AG09319 (cell line): Measurements from ENCODE around the gene ST8SIA6.

ENCODE experiments used
- DNase-seq: peaks from one replicate; pipeline ENCODE4 v3.0.0-alpha.2; 2010; ENCODE audit warnings: low read depth; ENCODE audit errors: extremely low read depth
- TF ChIP-seq, protein P1 (sequence below): IDR thresholded peaks from 2 replicates; pipeline ENCODE4 v1.5.1; 2011; ENCODE audit warnings: low read depth, mild to moderate bottlenecking, inconsistent platforms, low read length, moderate library complexity

ST8SIA6 gene

DNA sequence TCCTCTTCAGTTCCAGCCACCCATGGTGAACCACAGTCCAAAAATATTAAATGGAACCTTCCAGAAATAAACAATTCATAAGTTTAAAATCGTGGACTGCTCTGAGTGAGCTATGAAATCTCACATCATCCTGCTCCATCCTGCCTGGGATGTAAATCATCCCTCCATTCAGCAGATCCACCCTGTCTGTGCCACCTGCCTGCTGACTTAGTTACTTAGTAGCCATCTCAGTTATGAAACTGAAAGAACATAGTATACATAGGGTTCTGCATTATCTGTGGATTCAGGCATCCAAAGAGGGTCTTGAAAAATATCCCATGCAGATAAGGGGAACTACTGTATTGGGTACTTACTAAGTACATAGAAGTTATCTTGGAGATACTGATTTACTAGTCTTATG is 89.0 kb downstream of the ST8SIA6 start:
- no peak for DNase-seq
- TF ChIP-seq, protein P1, sequence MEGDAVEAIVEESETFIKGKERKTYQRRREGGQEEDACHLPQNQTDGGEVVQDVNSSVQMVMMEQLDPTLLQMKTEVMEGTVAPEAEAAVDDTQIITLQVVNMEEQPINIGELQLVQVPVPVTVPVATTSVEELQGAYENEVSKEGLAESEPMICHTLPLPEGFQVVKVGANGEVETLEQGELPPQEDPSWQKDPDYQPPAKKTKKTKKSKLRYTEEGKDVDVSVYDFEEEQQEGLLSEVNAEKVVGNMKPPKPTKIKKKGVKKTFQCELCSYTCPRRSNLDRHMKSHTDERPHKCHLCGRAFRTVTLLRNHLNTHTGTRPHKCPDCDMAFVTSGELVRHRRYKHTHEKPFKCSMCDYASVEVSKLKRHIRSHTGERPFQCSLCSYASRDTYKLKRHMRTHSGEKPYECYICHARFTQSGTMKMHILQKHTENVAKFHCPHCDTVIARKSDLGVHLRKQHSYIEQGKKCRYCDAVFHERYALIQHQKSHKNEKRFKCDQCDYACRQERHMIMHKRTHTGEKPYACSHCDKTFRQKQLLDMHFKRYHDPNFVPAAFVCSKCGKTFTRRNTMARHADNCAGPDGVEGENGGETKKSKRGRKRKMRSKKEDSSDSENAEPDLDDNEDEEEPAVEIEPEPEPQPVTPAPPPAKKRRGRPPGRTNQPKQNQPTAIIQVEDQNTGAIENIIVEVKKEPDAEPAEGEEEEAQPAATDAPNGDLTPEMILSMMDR: no peak

DNA sequence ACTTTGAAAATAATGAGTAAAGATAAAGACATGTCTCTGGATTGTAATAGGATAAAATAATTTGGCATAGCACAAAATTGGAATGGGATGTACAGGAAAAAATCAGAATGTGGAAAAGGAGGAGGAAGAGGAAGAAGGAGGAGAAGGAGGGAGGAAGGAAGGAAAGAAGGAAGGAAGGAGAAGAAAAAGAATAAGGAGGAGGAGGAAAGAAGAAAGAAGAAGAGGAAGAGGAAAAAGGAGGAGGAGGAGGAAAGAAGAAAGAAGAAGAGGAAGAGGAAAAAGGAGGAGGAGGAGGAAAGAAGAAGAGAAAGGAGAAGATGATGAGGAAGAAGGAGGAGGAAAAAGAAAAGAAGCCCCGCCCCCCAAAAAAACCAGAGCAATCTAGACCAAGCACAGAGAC is 95.9 kb downstream of the ST8SIA6 start:
- no peak for DNase-seq
- TF ChIP-seq, protein P1: no peak

DNA sequence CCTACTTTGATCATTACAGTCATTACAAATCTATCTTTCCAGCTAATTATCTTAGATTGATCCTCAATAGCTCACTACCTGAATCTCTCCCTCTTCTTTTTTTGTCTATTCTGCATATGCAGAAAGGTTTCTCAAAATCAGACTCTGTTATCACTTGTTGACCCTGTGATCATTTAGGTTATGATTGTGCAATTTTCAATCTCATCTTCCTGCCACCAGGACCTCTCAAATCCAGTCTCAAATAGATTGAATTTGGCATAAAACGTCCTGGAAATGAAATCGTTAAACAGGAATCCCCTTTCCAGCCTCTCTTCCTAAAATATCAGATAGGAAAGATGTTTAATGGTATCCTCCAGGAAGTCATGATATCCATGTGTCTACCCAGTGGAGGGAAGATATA is 96.6 kb downstream of the ST8SIA6 start:
- TF ChIP-seq, protein P1: no peak
- DNase-seq: no peak

DNA sequence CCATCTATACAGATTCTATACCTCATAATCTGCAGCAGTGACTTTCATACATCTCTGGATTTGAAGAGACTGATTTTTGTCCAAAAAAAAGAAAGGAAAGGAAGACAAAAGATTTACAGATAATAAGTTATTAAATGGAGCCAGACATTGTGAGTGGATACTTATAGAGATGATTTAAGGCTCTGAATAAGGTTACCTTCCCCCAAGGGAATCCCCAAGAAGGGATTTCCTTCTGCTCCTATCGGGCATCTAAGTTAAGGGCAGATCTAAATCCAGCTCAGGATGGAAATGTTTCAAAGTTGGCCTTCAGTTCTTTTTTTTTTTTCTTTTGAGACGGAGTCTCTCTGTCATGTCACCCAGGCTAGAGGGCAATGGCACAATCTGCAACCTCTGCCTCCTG is 97.6 kb downstream of the ST8SIA6 start:
- no peak for DNase-seq
- TF ChIP-seq, protein P1: no peak

DNA sequence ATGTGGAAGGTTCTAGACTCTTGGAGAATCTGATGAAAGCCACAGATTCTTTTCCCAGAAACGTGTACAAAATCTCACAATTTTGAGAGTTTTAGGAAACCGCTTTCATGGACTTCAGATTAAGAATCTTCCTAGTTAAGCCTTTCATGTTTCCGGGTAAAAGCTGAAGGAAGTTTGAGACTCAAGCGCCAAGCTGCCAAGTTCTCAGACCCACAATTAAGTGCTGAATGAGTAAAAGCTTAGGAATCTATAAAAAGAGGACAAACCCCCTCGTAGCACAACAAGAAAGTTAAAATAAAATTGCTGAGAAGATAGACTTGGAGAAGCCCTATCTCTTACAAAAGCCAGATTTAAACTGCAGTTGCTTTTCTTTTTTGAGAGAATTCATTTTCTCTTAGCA is 99.6 kb downstream of the ST8SIA6 start:
- TF ChIP-seq, protein P1: no peak
- no peak for DNase-seq

DNA sequence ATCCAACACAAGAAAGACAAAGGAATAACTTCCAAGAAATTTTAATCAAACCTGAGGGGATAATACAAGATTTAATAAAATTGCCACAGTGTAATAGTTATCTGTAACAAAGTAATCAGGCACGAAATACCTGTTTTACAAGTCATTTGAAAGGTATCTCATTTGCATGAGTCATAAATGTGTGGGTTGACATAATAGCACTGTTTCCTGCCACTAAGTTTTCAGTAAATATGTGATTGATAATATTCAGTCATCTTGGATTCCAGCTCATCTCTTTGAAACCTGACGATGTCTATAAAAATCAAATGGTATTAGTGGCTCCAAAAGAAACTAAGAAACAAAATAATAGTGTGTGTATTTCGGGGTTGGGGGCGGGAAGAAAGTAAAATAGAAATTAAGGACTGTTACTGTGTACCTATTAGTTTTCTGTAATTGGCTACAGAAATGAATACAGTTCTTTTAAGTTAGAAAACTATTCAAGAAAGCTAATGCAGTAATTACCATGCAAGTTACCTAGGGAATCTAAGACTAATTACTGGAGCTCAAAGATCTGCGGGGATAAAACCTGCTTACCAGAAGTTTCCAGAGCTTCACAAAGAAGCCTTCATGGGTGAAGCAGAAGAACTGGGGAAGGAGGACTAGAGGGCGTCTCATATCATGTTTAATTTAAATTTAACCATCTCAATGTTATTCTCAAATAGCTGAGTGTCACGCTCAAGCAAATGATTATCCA is 100.7 kb downstream of the ST8SIA6 start:
- DNase-seq: no peak
- TF ChIP-seq, protein P1: no peak

DNA sequence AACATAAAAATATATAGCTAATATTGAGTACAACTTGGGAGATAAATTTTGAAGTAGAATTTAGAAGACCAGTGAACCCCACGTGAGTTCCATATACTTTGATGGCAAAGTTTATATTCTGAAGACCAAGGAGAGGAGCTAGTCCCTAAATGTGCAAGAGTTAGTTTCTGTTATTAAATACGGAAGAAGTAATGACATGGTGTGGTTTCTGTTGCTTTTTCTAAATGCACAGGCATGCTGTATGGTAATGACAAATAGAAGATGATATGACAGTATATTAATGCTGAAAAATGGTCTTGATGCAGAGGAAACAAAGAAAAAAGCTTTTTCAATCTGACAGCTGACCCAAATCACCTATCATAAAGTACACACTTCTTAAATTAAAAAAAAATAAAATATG is 101.8 kb downstream of the ST8SIA6 start:
- TF ChIP-seq, protein P1: no peak
- no peak for DNase-seq
